GM12873 (cell line): ENCODE data around the gene CFAP210.

Source experiments
- CTCF ChIP-seq: IDR thresholded peaks from 2 replicates; pipeline ENCODE4 v1.5.1; 2012; ENCODE audit warnings: low read depth, mild to moderate bottlenecking, moderate library complexity, low read length, control low read depth; ENCODE audit not compliant: insufficient read depth; ENCODE audit errors: missing control alignments

CFAP210 gene

GRCh38 chr2:169619946-169620345 lies 74.3 kb downstream of the CFAP210 start:
- no peak for TF ChIP-seq CTCF

GRCh38 chr2:169613876-169614275 lies 80.3 kb downstream of the CFAP210 start:
- no peak for TF ChIP-seq CTCF

GRCh38 chr2:169609264-169609663 lies 84.9 kb downstream of the CFAP210 start:
- TF ChIP-seq CTCF, result no peak

GRCh38 chr2:169599568-169599967 lies 94.6 kb downstream of the CFAP210 start:
- TF ChIP-seq CTCF, result no peak

- no peak for TF ChIP-seq CTCF
Observed at GRCh38 chr2:169598982-169599381, 95.2 kb downstream of the CFAP210 start.
